ENCODE data around the gene DUSP22.

The DUSP22 gene

DNA sequence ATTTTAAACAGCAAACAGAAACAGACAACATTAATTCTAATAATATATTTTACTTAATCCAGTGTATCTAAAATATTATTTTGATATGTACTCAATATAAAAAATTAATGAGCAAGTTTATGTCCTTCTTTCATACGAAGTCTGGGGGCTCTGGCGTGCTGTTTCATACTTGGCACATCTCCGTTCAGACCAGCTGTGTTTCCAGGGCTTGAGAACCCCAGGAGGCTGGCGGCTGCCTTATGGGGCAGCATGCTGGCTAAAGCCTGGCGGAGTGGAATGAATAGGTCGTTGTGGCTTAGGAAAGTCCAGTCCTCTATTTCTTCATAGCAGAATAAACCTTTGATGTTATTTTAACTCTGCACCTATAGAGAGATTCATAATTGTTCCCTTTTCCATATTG, 43.3 kb downstream of the DUSP22 start:
- in situ Hi-C loops (cut with HindIII; ENCODE audit: low sequenced_read_pairs) = no loop called here

DNA sequence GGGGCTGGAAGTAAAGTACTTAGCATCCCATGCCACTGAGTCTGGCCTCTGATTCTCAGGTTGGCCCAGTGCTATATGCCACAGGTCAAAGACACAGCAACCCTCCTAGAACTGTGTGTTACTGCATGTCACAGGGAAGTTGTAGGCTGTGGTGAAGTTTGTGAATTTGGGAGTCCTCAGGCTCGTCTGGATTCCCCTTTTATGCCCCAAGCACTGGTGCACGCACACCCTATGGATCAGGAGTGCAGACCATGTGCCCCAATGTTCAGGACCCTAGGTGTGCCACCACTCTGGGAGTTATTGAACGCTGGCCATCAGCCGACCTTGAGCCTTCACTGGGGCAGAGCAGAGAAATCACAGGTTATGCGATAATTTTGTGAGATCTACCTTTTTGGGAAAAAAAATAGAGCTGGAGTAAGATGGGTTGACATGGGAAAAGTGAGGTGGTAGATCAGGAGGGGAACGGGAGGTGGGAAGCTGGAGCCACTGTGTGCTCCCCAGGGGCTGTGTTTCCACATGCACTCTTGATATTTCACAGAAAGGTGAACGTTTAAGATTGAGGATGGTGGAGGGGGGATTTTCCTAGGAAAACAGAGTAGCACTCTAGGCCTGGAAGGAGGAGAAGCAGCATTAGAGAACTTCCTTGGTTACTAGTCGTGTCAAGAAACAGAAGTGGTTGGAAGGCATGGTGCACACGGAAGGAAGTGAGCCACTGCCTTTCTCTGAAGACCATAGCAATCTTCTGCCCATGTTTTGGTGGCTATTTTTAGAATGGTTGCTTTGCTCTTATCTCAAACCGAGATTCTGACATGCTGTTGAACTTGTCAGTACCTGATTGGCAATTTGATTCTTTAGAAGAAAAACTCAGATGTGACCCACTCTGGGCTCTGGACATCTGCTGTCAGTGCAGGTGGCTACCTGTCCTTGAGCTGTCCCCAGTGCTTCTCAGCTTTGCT, 44.1 kb downstream of the DUSP22 start:
- in situ Hi-C loops (cut with HindIII; ENCODE audit: low sequenced_read_pairs) = no loop called here

GRCh38 chr6:337805-338368, 45.6 kb downstream of the DUSP22 start:
- in situ Hi-C loops (cut with HindIII; ENCODE audit: low sequenced_read_pairs) = no loop called here

GRCh38 chr6:338815-339262, 46.6 kb downstream of the DUSP22 start:
- in situ Hi-C loops (cut with HindIII; ENCODE audit: low sequenced_read_pairs) = no loop called here

GRCh38 chr6:339480-339879, 47.2 kb downstream of the DUSP22 start:
- in situ Hi-C loops (cut with HindIII; ENCODE audit: low sequenced_read_pairs) = no loop called here

- in situ Hi-C loops (cut with HindIII; ENCODE audit: low sequenced_read_pairs) = no loop called here
Measured at GRCh38 chr6:340186-340955, 48.1 kb downstream of the DUSP22 start.

DNA sequence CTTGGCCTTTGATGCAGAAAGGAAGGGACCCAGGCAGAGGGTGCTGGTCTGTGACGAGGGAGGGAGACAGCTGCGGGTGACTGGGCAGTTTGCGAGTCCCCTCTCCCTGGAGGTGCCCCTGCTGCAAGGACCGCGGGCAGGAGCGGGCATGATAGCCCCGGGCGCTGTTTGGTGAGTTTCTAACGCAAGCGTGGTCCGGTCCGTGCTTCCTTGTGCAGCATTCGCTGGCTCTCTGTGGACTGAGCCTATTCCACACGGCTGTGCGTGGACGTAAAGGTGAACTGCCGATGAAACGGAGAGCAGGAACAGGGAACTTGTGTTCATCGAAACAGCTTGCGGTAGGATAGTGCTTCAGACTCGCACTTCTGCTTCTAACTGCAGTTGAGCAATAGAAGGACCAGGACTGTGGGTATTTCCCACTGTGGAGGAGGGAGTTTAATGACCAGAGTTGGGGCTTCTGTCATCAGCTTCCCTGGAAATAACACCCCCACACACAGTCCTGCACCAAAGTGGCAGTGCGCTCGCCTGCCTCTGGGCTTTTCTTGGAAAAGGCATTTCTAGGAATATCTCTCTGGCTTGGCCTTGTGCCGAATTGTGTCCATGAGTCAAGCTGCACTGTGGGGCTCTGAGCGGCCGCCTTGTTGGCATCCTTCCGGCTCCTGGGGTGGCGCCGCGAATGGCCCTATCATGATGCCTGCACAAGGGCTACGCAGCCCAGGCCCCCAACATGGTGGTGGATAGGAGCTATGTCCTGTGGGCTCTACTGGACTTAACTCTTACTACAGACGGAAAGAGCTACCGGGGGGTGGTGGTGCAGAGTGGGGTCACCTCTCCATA, 48.9 kb downstream of the DUSP22 start:
- in situ Hi-C loops (cut with HindIII; ENCODE audit: low sequenced_read_pairs) = no loop called here

DNA sequence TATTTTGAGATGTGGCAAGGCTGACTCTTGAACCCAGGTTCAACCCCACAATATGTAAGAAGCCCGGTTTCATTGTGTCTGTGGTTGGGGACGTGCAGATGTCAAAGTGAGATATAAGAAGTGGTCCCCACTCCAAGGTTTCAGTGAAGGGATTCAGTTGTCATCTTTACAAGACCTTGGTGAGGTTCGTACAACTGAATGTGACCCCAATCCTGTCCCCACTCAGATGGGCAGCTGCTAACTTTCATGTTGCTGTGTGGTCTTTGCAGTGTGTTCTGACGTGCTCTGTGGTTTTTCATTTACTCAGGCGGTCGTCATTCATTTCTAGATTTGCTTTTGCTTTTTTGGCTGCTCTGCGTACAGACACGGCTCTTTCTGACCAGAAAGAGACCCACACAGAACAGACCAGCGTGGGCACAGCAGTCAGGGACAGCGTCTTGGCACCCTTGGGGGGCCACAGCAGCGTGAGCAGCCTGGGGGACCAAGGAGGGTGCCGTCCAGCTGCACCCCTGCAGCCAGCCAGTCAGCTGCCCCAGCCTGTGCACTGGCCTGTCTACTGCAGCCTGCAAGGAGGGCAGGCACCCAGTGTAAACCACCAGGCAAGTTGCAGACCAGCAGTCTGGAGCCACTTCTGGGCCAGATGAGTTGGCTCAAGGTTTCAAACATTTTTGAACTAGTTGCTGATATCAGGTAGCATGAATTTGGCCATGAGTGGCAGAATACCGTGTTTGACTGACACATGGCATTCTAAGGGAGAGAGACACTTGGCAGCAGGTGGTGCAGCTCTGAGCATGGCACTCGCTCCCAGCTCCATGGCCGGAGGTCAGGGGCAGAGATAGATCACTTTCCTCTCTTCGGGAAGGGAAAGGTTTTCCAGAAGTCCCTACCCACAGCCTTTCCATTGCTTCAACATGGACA, 49.9 kb downstream of the DUSP22 start:
- in situ Hi-C loops (cut with HindIII; ENCODE audit: low sequenced_read_pairs) = no loop called here

DNA sequence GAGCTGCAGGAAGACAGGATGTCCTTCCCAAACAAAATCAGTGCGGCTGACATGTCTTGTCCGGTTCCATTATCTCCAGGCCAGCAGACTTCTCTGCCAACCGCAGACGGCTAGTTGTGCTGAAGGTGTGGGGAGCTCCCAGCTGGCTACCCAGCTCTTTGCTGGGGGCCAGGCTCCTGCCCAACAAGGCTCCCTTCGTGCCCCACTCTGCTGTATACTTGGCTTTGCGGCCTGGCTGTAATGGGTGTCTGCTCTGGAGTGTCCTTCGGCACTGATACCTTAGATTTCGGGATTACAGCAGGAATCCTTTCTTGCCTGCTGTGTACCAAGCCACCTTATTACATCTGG, 50.5 kb downstream of the DUSP22 start:
- in situ Hi-C loops (cut with HindIII; ENCODE audit: low sequenced_read_pairs) = no loop called here

- in situ Hi-C loops (cut with HindIII; ENCODE audit: low sequenced_read_pairs) = no loop called here
Measured at GRCh38 chr6:343226-343935, 51.1 kb downstream of the DUSP22 start.

DNA sequence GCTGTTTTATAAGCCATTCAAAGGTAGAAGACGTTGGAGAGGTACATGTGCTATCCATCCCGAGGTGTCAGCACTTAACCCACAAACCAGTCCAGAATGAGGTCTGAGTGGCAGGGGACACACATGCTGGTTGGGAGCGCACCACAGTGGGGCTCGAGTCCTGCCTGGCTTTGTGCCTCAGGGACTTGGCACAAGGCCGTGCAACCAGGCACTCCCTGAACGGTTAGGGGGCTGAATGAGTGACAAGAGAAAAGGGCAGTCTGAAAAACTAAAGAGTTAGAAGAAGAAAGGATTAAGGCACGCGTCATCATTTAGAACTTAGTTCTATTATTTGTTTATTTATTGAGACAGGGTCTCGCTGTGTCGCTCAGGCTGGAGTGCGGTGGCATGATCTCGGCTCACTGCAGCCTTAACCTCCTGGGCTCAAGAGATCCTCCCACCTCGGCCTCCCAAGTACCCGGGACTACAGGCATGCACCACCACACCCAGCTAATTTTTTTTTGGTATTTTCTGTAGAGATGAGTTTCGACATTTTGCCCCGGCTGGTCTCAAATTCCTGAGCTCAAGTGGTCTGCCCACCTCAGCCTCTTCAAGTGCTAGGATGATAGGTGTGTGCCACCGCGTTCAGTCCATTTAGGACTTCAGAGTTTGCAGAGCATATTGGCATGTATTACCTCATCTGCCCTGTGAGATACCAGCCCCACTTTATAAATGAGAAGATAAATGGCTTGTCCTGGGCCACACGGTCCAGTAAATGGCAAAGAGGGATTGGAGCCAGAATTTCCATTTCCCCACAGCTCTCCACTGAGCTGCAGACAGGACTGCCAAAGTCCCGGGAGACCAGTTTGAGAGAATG, 51.9 kb downstream of the DUSP22 start:
- in situ Hi-C loops (cut with HindIII; ENCODE audit: low sequenced_read_pairs) = no loop called here

DNA sequence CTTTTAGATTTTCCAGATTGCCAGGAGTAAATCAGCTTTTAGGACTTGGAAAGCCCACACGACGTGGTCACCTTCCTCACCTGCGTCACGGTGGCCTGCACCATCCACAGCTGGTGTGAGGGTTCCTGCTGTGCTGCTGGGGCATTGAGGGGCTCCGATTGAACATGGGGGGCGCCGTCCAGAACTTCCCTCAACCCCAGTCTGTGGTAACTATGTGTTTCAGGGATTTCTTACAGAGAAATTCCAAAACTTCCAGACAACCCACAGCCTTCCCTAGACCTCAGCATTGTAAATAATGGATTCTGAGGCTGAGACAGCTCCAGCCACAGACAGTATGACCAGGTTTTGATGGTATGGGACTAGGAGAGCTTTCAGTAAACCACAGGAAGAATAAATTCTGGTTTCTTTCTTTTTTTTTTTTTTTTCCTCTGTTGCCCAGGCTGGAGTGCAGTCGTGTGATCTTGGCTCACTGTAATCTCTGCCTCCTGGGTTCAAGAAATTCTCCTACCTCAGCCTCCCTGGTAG, 52.6 kb downstream of the DUSP22 start:
- in situ Hi-C loops (cut with HindIII; ENCODE audit: low sequenced_read_pairs) = no loop called here

DNA sequence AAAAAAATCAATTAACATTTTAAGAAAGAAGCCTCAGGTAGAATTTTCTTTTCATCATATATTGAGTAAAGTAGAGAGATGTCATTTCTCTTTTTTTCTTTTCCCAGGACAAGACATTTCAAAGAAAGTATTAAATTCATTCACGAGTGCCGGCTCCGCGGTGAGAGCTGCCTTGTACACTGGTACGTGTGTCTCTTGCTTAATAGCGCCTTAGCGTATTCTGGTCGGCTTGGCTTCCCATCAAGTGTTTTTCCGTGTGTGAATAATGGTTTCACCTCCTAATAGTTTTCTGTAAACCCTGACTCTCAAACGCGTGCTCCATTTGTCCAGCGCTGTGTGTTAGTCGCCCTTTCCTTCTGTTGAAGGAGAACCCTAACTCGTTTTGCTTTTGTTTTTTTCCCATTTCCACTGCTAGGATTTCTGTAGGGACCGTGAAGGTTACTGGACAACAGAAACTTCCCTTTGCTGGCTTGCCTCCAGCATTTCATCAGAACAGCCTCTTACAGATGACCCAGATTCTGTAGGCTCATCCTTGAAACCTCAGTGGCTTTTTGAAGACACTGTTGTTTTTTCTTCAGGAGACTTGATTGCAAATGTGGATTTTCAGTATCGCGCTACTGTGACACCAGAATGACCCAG, 53.6 kb downstream of the DUSP22 start:
- in situ Hi-C loops (cut with HindIII; ENCODE audit: low sequenced_read_pairs) = no loop called here

GRCh38 chr6:346386-347030, 54.2 kb downstream of the DUSP22 start:
- in situ Hi-C loops (cut with HindIII; ENCODE audit: low sequenced_read_pairs) = no loop called here

DNA sequence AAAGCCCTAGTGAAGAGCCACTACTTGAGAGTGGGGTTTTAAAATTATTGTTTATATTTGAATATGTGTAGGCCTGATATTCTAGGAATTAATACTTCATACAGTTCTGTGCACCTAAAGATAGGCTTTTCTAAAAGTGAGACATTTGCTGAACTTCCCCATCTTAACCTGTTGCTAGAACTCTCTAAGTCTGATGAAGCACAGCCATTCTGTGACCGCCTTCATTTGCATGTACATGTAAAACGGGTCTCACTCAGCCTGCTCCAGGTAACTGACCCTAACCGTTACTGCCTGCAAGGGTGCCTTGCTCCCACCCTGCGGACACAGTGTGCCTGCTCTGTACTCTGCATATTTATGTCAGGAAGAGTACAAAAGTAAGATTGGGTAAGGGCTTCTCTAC, 54.9 kb downstream of the DUSP22 start:
- in situ Hi-C loops (cut with HindIII; ENCODE audit: low sequenced_read_pairs) = no loop called here

- in situ Hi-C loops (cut with HindIII; ENCODE audit: low sequenced_read_pairs) = no loop called here
Measured at GRCh38 chr6:347951-348859, 55.9 kb downstream of the DUSP22 start.
